ENCODE data around the gene MUC5AC.
"Not testable (repeated sequence)": the region's sequence is repeated elsewhere in the genome, so short reads cannot be mapped to it uniquely, and the experiment has no call there.

The MUC5AC gene

GRCh38 chr11:1208394-1209261 is 50.9 kb downstream of the MUC5AC start:
- peaks cover 26% of the 10 kb centered on the region for H3K9me3 Mint-ChIP-seq
- peaks cover 9% of the 10 kb centered on the region for H3K36me3 Mint-ChIP-seq
- H3K27me3 Mint-ChIP-seq = peaks cover 9% of the 10 kb centered on the region
- H3K4me3 Mint-ChIP-seq = no peak overlapping the region
- no peaks in the 10 kb centered on the region for H3K4me1 Mint-ChIP-seq
- H3K27ac Mint-ChIP-seq = no peak overlapping the region

- H3K4me3 Mint-ChIP-seq = no peak overlapping the region
Observed at GRCh38 chr11:1209371-1210057, 51.8 kb downstream of the MUC5AC start.

GRCh38 chr11:1211838-1212237 is 54.1 kb downstream of the MUC5AC start:
- peaks cover 11% of the 10 kb centered on the region for H3K27me3 Mint-ChIP-seq
- H3K4me1 Mint-ChIP-seq = no peaks in the 10 kb centered on the region
- H3K27ac Mint-ChIP-seq = no peak overlapping the region
- H3K36me3 Mint-ChIP-seq = peaks cover 9% of the 10 kb centered on the region
- peaks cover 26% of the 10 kb centered on the region for H3K9me3 Mint-ChIP-seq
- no peak overlapping the region for H3K4me3 Mint-ChIP-seq

More at GRCh38 chr11:1209371-1210057, 51.8 kb downstream of the MUC5AC start:
- Mint-ChIP-seq H3K27me3 (peaks cover 9% of the 10 kb centered on the region), H3K27ac (no peak overlapping the region), H3K9me3 (peaks cover 26% of the 10 kb centered on the region), H3K36me3 (peaks cover 9% of the 10 kb centered on the region), H3K4me1 (no peaks in the 10 kb centered on the region)

GRCh38 chr11:1215826-1216225 is 58.1 kb downstream of the MUC5AC start:
- H3K4me1 Mint-ChIP-seq, H3K4me3 Mint-ChIP-seq, H3K36me3 Mint-ChIP-seq, H3K27me3 Mint-ChIP-seq, H3K27ac Mint-ChIP-seq: not testable (repeated sequence)
- peaks cover 26% of the 10 kb centered on the region for H3K9me3 Mint-ChIP-seq

- no peaks in the 10 kb centered on the region for H3K4me1 Mint-ChIP-seq
- H3K27me3 Mint-ChIP-seq = peaks cover 11% of the 10 kb centered on the region
- H3K4me3 Mint-ChIP-seq = no peak overlapping the region
- peaks cover 13% of the 10 kb centered on the region for H3K9me3 Mint-ChIP-seq
- peaks cover 3% of the 10 kb centered on the region for H3K36me3 Mint-ChIP-seq
- H3K27ac Mint-ChIP-seq = no peak overlapping the region
Observed at GRCh38 chr11:1217151-1217550, 59.4 kb downstream of the MUC5AC start.

- Mint-ChIP-seq H3K36me3 (no peaks in the 10 kb centered on the region), H3K27me3 (peaks cover 8% of the 10 kb centered on the region), H3K9me3 (peaks cover 3% of the 10 kb centered on the region), H3K27ac (no peak overlapping the region), H3K4me3 (no peak overlapping the region), H3K4me1 (no peaks in the 10 kb centered on the region)
Observed at GRCh38 chr11:1218256-1218787, 60.6 kb downstream of the MUC5AC start.

GRCh38 chr11:1218788-1219445 is 61.2 kb downstream of the MUC5AC start:
- H3K4me1 Mint-ChIP-seq = no peaks in the 10 kb centered on the region
- no peak overlapping the region for H3K4me3 Mint-ChIP-seq
- peaks cover 8% of the 10 kb centered on the region for H3K27me3 Mint-ChIP-seq
- H3K9me3 Mint-ChIP-seq = no peaks in the 10 kb centered on the region
- no peak overlapping the region for H3K27ac Mint-ChIP-seq
- H3K36me3 Mint-ChIP-seq = no peaks in the 10 kb centered on the region

GRCh38 chr11:1219446-1219833 is 61.7 kb downstream of the MUC5AC start:
- Mint-ChIP-seq H3K27me3 (peaks cover 11% of the 10 kb centered on the region), H3K9me3 (no peaks in the 10 kb centered on the region), H3K4me1 (no peaks in the 10 kb centered on the region), H3K36me3 (no peaks in the 10 kb centered on the region), H3K4me3 (no peak overlapping the region), H3K27ac (no peak overlapping the region)

- H3K27ac Mint-ChIP-seq = no peak overlapping the region
- no peaks in the 10 kb centered on the region for H3K9me3 Mint-ChIP-seq
Observed at GRCh38 chr11:1219834-1220815, 62.4 kb downstream of the MUC5AC start.

GRCh38 chr11:1220941-1221721 is 63.4 kb downstream of the MUC5AC start:
- Mint-ChIP-seq H3K4me3 (no peak overlapping the region), H3K27me3 (peaks cover 10% of the 10 kb centered on the region), H3K27ac (no peak overlapping the region), H3K4me1 (no peaks in the 10 kb centered on the region), H3K36me3 (no peaks in the 10 kb centered on the region), H3K9me3 (no peaks in the 10 kb centered on the region)

More at GRCh38 chr11:1219834-1220815, 62.4 kb downstream of the MUC5AC start:
- Mint-ChIP-seq H3K4me3 (no peak overlapping the region), H3K4me1 (no peaks in the 10 kb centered on the region), H3K27me3 (peaks cover 11% of the 10 kb centered on the region), H3K36me3 (no peaks in the 10 kb centered on the region)

- no peaks in the 10 kb centered on the region for H3K9me3 Mint-ChIP-seq
- no peaks in the 10 kb centered on the region for H3K36me3 Mint-ChIP-seq
- no peaks in the 10 kb centered on the region for H3K4me1 Mint-ChIP-seq
- H3K4me3 Mint-ChIP-seq = no peak overlapping the region
- peaks cover 9% of the 10 kb centered on the region for H3K27me3 Mint-ChIP-seq
- H3K27ac Mint-ChIP-seq = no peak overlapping the region
Observed at GRCh38 chr11:1221848-1222311, 64.1 kb downstream of the MUC5AC start.

- Mint-ChIP-seq H3K4me3 (no peak within 1 kb of the TSS), H3K27ac (no peak within 1 kb of the TSS), H3K9me3 (no peaks in the 10 kb centered on the region), H3K27me3 (peaks cover 9% of the 10 kb centered on the region), H3K36me3 (no peaks in the 10 kb centered on the region), H3K4me1 (no peaks in the 10 kb centered on the region)
Observed at GRCh38 chr11:1222491-1223345, 65.0 kb downstream of the MUC5AC start, which contains the start of gene MUC5B. Gene MUC5B, plus strand, starts transcription at chr11:1223066. Its CDS starts 58 bp downstream, at chr11:1223124.

- peaks cover 9% of the 10 kb centered on the region for H3K27me3 Mint-ChIP-seq
- H3K36me3 Mint-ChIP-seq = no peaks in the 10 kb centered on the region
- no peak overlapping the region for H3K4me3 Mint-ChIP-seq
- H3K4me1 Mint-ChIP-seq = no peaks in the 10 kb centered on the region
- no peak overlapping the region for H3K27ac Mint-ChIP-seq
- no peaks in the 10 kb centered on the region for H3K9me3 Mint-ChIP-seq
Observed at GRCh38 chr11:1223346-1224110, 65.8 kb downstream of the MUC5AC start.

All from activated naive CD4-positive, alpha-beta T cell treated with anti-CD3 and anti-CD28 coated beads, Interleukin-2, amount 50 U/mL, for 24 hours (primary cell).